Caco-2 (cell line): ENCODE results near the gene KLK15. TPM values are rescaled to one million over a fixed set of nuclear protein-coding genes. Genes with fewer than 3 reads are reported as not detected.

ENCODE experiments used
- BruUV-seq: library from RNA; stranded (reverse); fragments of 400-500 nt; replicated peaks from 2 replicates; lab custom pipeline; 2021; lab: Mats Ljungman, UMichigan
- CTCF ChIA-PET: fragments of 300-600 bp; sonication (Branson Sonifier 250); formaldehyde crosslinking; loops from one replicate; lab custom pipeline; 2022; ENCODE audit warnings: antibody characterized with exemption; lab: Charles Lee
- POLR2A ChIA-PET: fragments of 300-600 bp; sonication (Branson Sonifier 250); formaldehyde crosslinking; loops from one replicate; lab custom pipeline; 2022; ENCODE audit warnings: antibody characterized with exemption; lab: Charles Lee
- DNase-seq, 2 experiments: peaks; one replicate each; pipeline versions ENCODE4 v3.0.0 to v3.0.0-alpha.2; 2020 to 2022
- H3K27me3 ChIP-seq: replicated peaks from 2 replicates; pipeline ENCODE4 v1.6.0; 2011; ENCODE audit warnings: low read length; ENCODE audit not compliant: control insufficient read depth, insufficient read depth
- H3K36me3 ChIP-seq: 2 replicates; pipeline ENCODE4 v1.5.1; 2011; ENCODE audit warnings: low read length; ENCODE audit not compliant: control insufficient read depth, insufficient read depth
- H3K4me1 ChIP-seq: fragments of 250-450 bp; sonication (Bioruptor Pico); 2 replicates; pipeline ENCODE4 v1.5.1; 2020; ENCODE audit warnings: mild to moderate bottlenecking
- H3K4me3 ChIP-seq: 2 replicates; pipeline ENCODE4 v1.5.1; 2011; ENCODE audit warnings: low read depth, mild to moderate bottlenecking, control low read depth, low read length
- H3K9me3 ChIP-seq: fragments of 250-450 bp; sonication (Bioruptor Pico); 2 replicates; pipeline ENCODE4 v1.5.1; 2020; ENCODE audit warnings: mild to moderate bottlenecking, moderate library complexity
- H3K27ac Mint-ChIP-seq: one replicate; pipeline ENCODE4 v1.8.0; 2022; ENCODE audit warnings: mixed read lengths; ENCODE audit not compliant: unreplicated experiment
- H3K27me3 Mint-ChIP-seq: one replicate; pipeline ENCODE4 v1.8.0; 2022; ENCODE audit warnings: mixed read lengths; ENCODE audit not compliant: insufficient read depth, unreplicated experiment
- H3K36me3 Mint-ChIP-seq: one replicate; pipeline ENCODE4 v1.8.0; 2022; ENCODE audit warnings: mild to moderate bottlenecking, mixed read lengths; ENCODE audit not compliant: insufficient read depth, unreplicated experiment
- H3K4me1 Mint-ChIP-seq: one replicate; pipeline ENCODE4 v1.8.0; 2022; ENCODE audit warnings: low read depth, mixed read lengths; ENCODE audit not compliant: unreplicated experiment
- H3K4me3 Mint-ChIP-seq: one replicate; pipeline ENCODE4 v1.8.0; 2022; ENCODE audit warnings: mild to moderate bottlenecking, moderate library complexity, mixed read lengths; ENCODE audit not compliant: unreplicated experiment
- H3K9me3 Mint-ChIP-seq: one replicate; pipeline ENCODE4 v1.8.0; 2022; ENCODE audit warnings: mixed read lengths; ENCODE audit not compliant: unreplicated experiment
- CTCF ChIP-seq, 2 experiments: fragments of 200-600 bp in 1 of 2; IDR thresholded peaks; 1 replicate in 1 of 2; 2 replicates in 1 of 2; pipeline versions ENCODE4 v1.5.1 to v1.8.0; 2011 to 2022; ENCODE audit warnings: antibody characterized with exemption in 1 of 2, control low read depth in 1 of 2, inconsistent platforms in 1 of 2, low read depth in 1 of 2, low read length in 1 of 2, mild to moderate bottlenecking in 1 of 2, moderate library complexity in 1 of 2; ENCODE audit not compliant: insufficient read depth in 1 of 2, severe bottlenecking in 1 of 2, unreplicated experiment in 1 of 2
- intact Hi-C: fragments of 100-400 bp; cut with micrococcal nuclease; formaldehyde crosslinking; loops from one replicate; pipeline ENCODE4 v1.10.0; 2022; ENCODE audit not compliant: unreplicated experiment
- total RNA-seq: library from RNA; stranded (reverse); gene quantifications from 2 replicates; pipeline ENCODE4 v1.2.3, GENCODE V29; 2022

KLK15 gene
- total RNA-seq, 1 experiment from 2014 or later: not detected

- no peak for TF ChIP-seq CTCF (IDR thresholded peaks at IDR 0.05; ENCODE audit: insufficient read depth in 1 of 2, low read depth in 1 of 2, low read length in 1 of 2, severe bottlenecking in 1 of 2, unreplicated experiment in 1 of 2)
- peak overlapping the region; percentile 25 for H3K27ac Mint-ChIP-seq
- DNase-seq: no peak
- no TSS peak for BruUV-seq
- no peaks in the 10 kb centered on the region for H3K4me1 Mint-ChIP-seq
- peaks cover 100% of the 10 kb centered on the region for H3K36me3 Mint-ChIP-seq
- Histone ChIP-seq H3K9me3 (no peaks in the 10 kb centered on the region), H3K4me3 (no peak overlapping the region), H3K36me3 (peaks cover 10% of the 10 kb centered on the region), H3K27me3 (no peaks in the 10 kb centered on the region), H3K4me1 (no peaks in the 10 kb centered on the region)
- H3K9me3 Mint-ChIP-seq: no peaks in the 10 kb centered on the region
- CTCF ChIA-PET: no interaction called here
- no peaks in the 10 kb centered on the region for H3K27me3 Mint-ChIP-seq
- POLR2A ChIA-PET: interaction anchor here (1.3 kb wide), 1 partner anchor 8 kb away, joined by 5 read pairs; no protein-coding TSS in a partner anchor
- intact Hi-C loops: no loop called here
- H3K4me3 Mint-ChIP-seq: no peak overlapping the region
Measured at GRCh38 chr19:50796634-50797428, 36.5 kb downstream of the KLK15 start.

GRCh38 chr19:50796128-50796633 is 37.2 kb downstream of the KLK15 start:
- H3K27me3 ChIP-seq: no peaks in the 10 kb centered on the region
- BruUV-seq: no TSS peak
- no peaks in the 10 kb centered on the region for H3K4me1 ChIP-seq
- Mint-ChIP-seq H3K27ac (no peak overlapping the region), H3K9me3 (no peaks in the 10 kb centered on the region), H3K4me3 (no peak overlapping the region), H3K4me1 (peaks cover 2% of the 10 kb centered on the region), H3K27me3 (peaks cover 1% of the 10 kb centered on the region), H3K36me3 (peaks cover 100% of the 10 kb centered on the region)
- no peak overlapping the region for H3K4me3 ChIP-seq
- DNase-seq: peak in 1 of 2 experiments; percentile 39
- intact Hi-C loops: no loop called here
- CTCF ChIA-PET: interaction anchor here (1.0 kb wide), 1 partner anchor 71 kb away, joined by 3 read pairs; no protein-coding TSS in a partner anchor
- peaks cover 10% of the 10 kb centered on the region for H3K36me3 ChIP-seq
- POLR2A ChIA-PET: interaction anchor here (1.3 kb wide), 1 partner anchor 9 kb away, joined by 5 read pairs; no protein-coding TSS in a partner anchor
- H3K9me3 ChIP-seq: no peaks in the 10 kb centered on the region
- TF ChIP-seq CTCF (IDR thresholded peaks at IDR 0.05; ENCODE audit: insufficient read depth in 1 of 2, low read depth in 1 of 2, low read length in 1 of 2, severe bottlenecking in 1 of 2, unreplicated experiment in 1 of 2): no peak

- H3K4me3 Mint-ChIP-seq: no peak overlapping the region
- no TSS peak for BruUV-seq
- ChIA-PET CTCF (interaction anchor here (0.6 to 1.0 kb wide), 2 partner anchors 13 to 71 kb away, joined by 3 to 6 read pairs; no protein-coding TSS in a partner anchor), POLR2A (interaction anchor here (1.3 kb wide), 1 partner anchor 9 kb away, joined by 5 read pairs; no protein-coding TSS in a partner anchor)
- no peak overlapping the region for H3K4me3 ChIP-seq
- H3K27me3 Mint-ChIP-seq: peaks cover 5% of the 10 kb centered on the region
- no peak overlapping the region for H3K27ac Mint-ChIP-seq
- peaks cover 100% of the 10 kb centered on the region for H3K36me3 Mint-ChIP-seq
- H3K36me3 ChIP-seq: peaks cover 10% of the 10 kb centered on the region
- no peaks in the 10 kb centered on the region for H3K27me3 ChIP-seq
- H3K9me3 Mint-ChIP-seq: no peaks in the 10 kb centered on the region
- no peaks in the 10 kb centered on the region for H3K9me3 ChIP-seq
- no peaks in the 10 kb centered on the region for H3K4me1 ChIP-seq
- peaks cover 7% of the 10 kb centered on the region for H3K4me1 Mint-ChIP-seq
- intact Hi-C loops: loop anchor here (2.0 kb wide), 1 partner anchor 127 kb away; no protein-coding TSS in a partner anchor
- no peak for DNase-seq
- TF ChIP-seq CTCF (IDR thresholded peaks at IDR 0.05; ENCODE audit: insufficient read depth in 1 of 2, low read depth in 1 of 2, low read length in 1 of 2, severe bottlenecking in 1 of 2, unreplicated experiment in 1 of 2): no peak
Measured at GRCh38 chr19:50795664-50796073, 37.7 kb downstream of the KLK15 start.
